CD4-positive, alpha-beta T cell treated with Interleukin-10 for 1 hour (primary cell): ENCODE results near the gene PAQR7.
A peak's percentile ranks its signal among the peaks of the same experiment; 100 is the strongest.

Source experiments
- DNase-seq: peaks from one replicate; pipeline ENCODE4 v3.0.0-alpha.2; 2020

The PAQR7 gene

GRCh38 chr1:25875154-25875855, at the start of gene PAQR7:
Gene PAQR7 (minus strand): TSS chr1:25875708. CDS start chr1:25863839, 11,869 bp downstream.
- peak; percentile 68 for DNase-seq

- no peak for DNase-seq
Measured at GRCh38 chr1:25924454-25924853, 48.9 kb upstream of the PAQR7 start.

- peak; percentile 15 for DNase-seq
Measured at GRCh38 chr1:25922971-25923552, 47.6 kb upstream of the PAQR7 start.

- peak; percentile 61 for DNase-seq
Measured at GRCh38 chr1:25922056-25922970, 46.8 kb upstream of the PAQR7 start.

- DNase-seq: no peak
Measured at GRCh38 chr1:25918615-25919014, 43.1 kb upstream of the PAQR7 start.

GRCh38 chr1:25917996-25918395, 42.5 kb upstream of the PAQR7 start:
- DNase-seq: peak; percentile 36

GRCh38 chr1:25916460-25916859, 41.0 kb upstream of the PAQR7 start:
- no peak for DNase-seq

GRCh38 chr1:25914074-25914995, 38.8 kb upstream of the PAQR7 start:
- DNase-seq: no peak

GRCh38 chr1:25913206-25913605, 37.7 kb upstream of the PAQR7 start:
- no peak for DNase-seq

- DNase-seq: no peak
Measured at GRCh38 chr1:25912076-25912831, 36.7 kb upstream of the PAQR7 start.

GRCh38 chr1:25911162-25911561, 35.7 kb upstream of the PAQR7 start:
- no peak for DNase-seq

- no peak for DNase-seq
Measured at GRCh38 chr1:25909040-25909439, 33.5 kb upstream of the PAQR7 start.

GRCh38 chr1:25908161-25908560, 32.7 kb upstream of the PAQR7 start:
- DNase-seq: no peak

GRCh38 chr1:25907601-25908000, 32.1 kb upstream of the PAQR7 start:
- DNase-seq: no peak

GRCh38 chr1:25906644-25907300, 31.3 kb upstream of the PAQR7 start:
- peak; percentile 46 for DNase-seq

GRCh38 chr1:25905680-25906643, 30.5 kb upstream of the PAQR7 start, which contains the start of gene STMN1:
Gene STMN1 (minus strand): TSS chr1:25906419. CDS start chr1:25904676, 1,743 bp downstream.
- DNase-seq: peak; percentile 91

GRCh38 chr1:25904943-25905679, 29.6 kb upstream of the PAQR7 start:
- peak; percentile 93 for DNase-seq

- no peak for DNase-seq
Measured at GRCh38 chr1:25903986-25904385, 28.5 kb upstream of the PAQR7 start.

GRCh38 chr1:25902462-25902861, 27.0 kb upstream of the PAQR7 start:
- DNase-seq: no peak
